SK-N-SH treated with all-trans-retinoic acid at 6 μM for 48 hours (cell line): Measurements from ENCODE around the gene PGAM5.

Source experiments
- ATAC-seq: fragments of 200-7000 bp; cut with Tn5 transposase; 3 replicates; pipeline ENCODE4 v1.9.1; 2020; ENCODE audit warnings: mild to moderate bottlenecking, moderate library complexity
- ARNTL ChIP-seq: fragments of 450-650 bp; formaldehyde crosslinking; IDR thresholded peaks from 2 replicates; pipeline ENCODE4 v1.5.0; 2020; ENCODE audit warnings: low read depth, mild to moderate bottlenecking, moderate library complexity, borderline replicate concordance
- CSDC2 ChIP-seq: fragments of 250-450 bp; sonication (Bioruptor Pico); IDR thresholded peaks from 2 replicates; pipeline ENCODE4 v1.5.0; 2020; ENCODE audit warnings: mild to moderate bottlenecking, moderate library complexity
- ESRRG ChIP-seq: fragments of 250-450 bp; sonication (Bioruptor Pico); IDR thresholded peaks from 2 replicates; pipeline ENCODE4 v1.6.1; 2021; ENCODE audit warnings: mild to moderate bottlenecking
- GLIS3 ChIP-seq: fragments of 250-450 bp; sonication (Bioruptor Pico); IDR thresholded peaks from 2 replicates; pipeline ENCODE4 v1.5.0; 2020; ENCODE audit warnings: mild to moderate bottlenecking, moderate library complexity
- ISL1 ChIP-seq: fragments of 250-450 bp; sonication (Bioruptor Pico); IDR thresholded peaks from 2 replicates; pipeline ENCODE4 v2.1.2; 2022; ENCODE audit warnings: mild to moderate bottlenecking, moderate library complexity
- OSR1 ChIP-seq: fragments of 250-450 bp; sonication (Bioruptor Pico); IDR thresholded peaks from 2 replicates; pipeline ENCODE4 v1.8.0; 2022; ENCODE audit warnings: moderate library complexity, mild to moderate bottlenecking, inconsistent platforms
- PATZ1 ChIP-seq: fragments of 250-450 bp; sonication (Bioruptor Pico); IDR thresholded peaks from 2 replicates; pipeline ENCODE4 v1.8.0; 2020; ENCODE audit warnings: mild to moderate bottlenecking, moderate library complexity, borderline replicate concordance
- SNAI2 ChIP-seq: fragments of 250-450 bp; sonication (Bioruptor Pico); IDR thresholded peaks from 2 replicates; pipeline ENCODE4 v1.5.0; 2020; ENCODE audit warnings: mild to moderate bottlenecking, moderate library complexity
- TCF4 ChIP-seq: fragments of 250-450 bp; sonication (Bioruptor Pico); IDR thresholded peaks from 2 replicates; pipeline ENCODE4 v1.8.0; 2021; ENCODE audit warnings: mild to moderate bottlenecking, moderate library complexity, borderline replicate concordance
- TOX ChIP-seq: fragments of 250-450 bp; sonication (Bioruptor Pico); IDR thresholded peaks from 2 replicates; pipeline ENCODE4 v1.8.0; 2021; ENCODE audit warnings: mild to moderate bottlenecking, moderate library complexity, borderline replicate concordance
- TSHZ2 ChIP-seq: fragments of 250-450 bp; sonication (Bioruptor Pico); IDR thresholded peaks from 2 replicates; pipeline ENCODE4 v1.5.0; 2020; ENCODE audit warnings: mild to moderate bottlenecking, moderate library complexity
- ZC3H10 ChIP-seq: fragments of 250-450 bp; sonication (Bioruptor Pico); IDR thresholded peaks from 2 replicates; pipeline ENCODE4 v1.5.1; 2021; ENCODE audit warnings: mild to moderate bottlenecking, moderate library complexity
- ZFP3 ChIP-seq: fragments of 250-450 bp; sonication (Bioruptor Pico); IDR thresholded peaks from 2 replicates; pipeline ENCODE4 v1.5.0; 2020; ENCODE audit warnings: mild to moderate bottlenecking, moderate library complexity
- ZFP30 ChIP-seq: fragments of 450-650 bp; formaldehyde crosslinking; IDR thresholded peaks from 2 replicates; pipeline ENCODE4 v1.5.0; 2022; ENCODE audit warnings: mild to moderate bottlenecking, moderate library complexity
- ZNF565 ChIP-seq: fragments of 450-650 bp; formaldehyde crosslinking; conservative IDR thresholded peaks from 2 replicates; pipeline ENCODE4 v1.5.0; 2020; ENCODE audit warnings: low read depth, mild to moderate bottlenecking, moderate library complexity
- ZNF70 ChIP-seq: fragments of 450-650 bp; formaldehyde crosslinking; IDR thresholded peaks from 2 replicates; pipeline ENCODE4 v1.5.0; 2020; ENCODE audit warnings: mild to moderate bottlenecking, moderate library complexity
- ZNF8 ChIP-seq: fragments of 450-650 bp; formaldehyde crosslinking; IDR thresholded peaks from 2 replicates; pipeline ENCODE4 v1.5.0; 2020; ENCODE audit warnings: mild to moderate bottlenecking, moderate library complexity
- TF ChIP-seq, protein P1 (sequence below): fragments of 250-450 bp; sonication (Bioruptor Pico); IDR thresholded peaks from 2 replicates; pipeline ENCODE4 v1.5.1; 2020; ENCODE audit warnings: low read depth, mild to moderate bottlenecking, moderate library complexity
- TF ChIP-seq, protein P2 (sequence below): fragments of 250-450 bp; sonication (Bioruptor Pico); IDR thresholded peaks from 2 replicates; pipeline ENCODE4 v1.5.1; 2021; ENCODE audit warnings: mild to moderate bottlenecking, moderate library complexity

The PGAM5 gene

DNA sequence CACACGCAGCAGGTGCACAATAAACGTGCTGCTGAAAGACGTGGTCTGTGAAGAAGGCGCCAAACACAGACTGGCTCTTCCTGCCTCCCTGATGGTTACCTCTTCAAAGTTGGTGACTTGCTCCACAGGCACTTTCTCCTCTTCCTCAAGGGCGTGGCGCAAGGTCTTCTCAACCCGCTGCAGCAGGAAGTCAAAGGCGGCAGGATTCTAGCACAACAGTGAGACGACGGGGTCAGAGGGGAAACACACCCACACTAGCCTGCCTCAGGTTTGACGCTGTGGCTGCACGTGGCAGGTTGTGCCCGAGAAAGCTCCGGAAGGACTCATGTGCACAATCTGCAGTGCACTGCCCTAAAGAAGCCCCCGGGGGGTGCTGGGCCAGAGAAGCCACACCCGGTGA is 38.5 kb upstream of the PGAM5 start:
- no peak for TF ChIP-seq ZNF70 (CRISPR knock-in tag)
- no peak for TF ChIP-seq ZFP3 (CRISPR knock-in tag)
- TF ChIP-seq TCF4: no peak
- no peak for TF ChIP-seq TOX (CRISPR knock-in tag)
- TF ChIP-seq ZFP30 (CRISPR knock-in tag): no peak
- no peak for TF ChIP-seq SNAI2 (CRISPR knock-in tag)
- no peak for TF ChIP-seq TSHZ2 (CRISPR knock-in tag)
- TF ChIP-seq, protein P1, sequence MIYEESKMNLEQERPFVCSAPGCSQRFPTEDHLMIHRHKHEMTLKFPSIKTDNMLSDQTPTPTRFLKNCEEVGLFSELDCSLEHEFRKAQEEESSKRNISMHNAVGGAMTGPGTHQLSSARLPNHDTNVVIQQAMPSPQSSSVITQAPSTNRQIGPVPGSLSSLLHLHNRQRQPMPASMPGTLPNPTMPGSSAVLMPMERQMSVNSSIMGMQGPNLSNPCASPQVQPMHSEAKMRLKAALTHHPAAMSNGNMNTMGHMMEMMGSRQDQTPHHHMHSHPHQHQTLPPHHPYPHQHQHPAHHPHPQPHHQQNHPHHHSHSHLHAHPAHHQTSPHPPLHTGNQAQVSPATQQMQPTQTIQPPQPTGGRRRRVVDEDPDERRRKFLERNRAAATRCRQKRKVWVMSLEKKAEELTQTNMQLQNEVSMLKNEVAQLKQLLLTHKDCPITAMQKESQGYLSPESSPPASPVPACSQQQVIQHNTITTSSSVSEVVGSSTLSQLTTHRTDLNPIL (CRISPR knock-in tag): no peak
- TF ChIP-seq OSR1 (CRISPR knock-in tag): no peak
- no peak for TF ChIP-seq ZNF8 (CRISPR knock-in tag)
- TF ChIP-seq, protein P2, sequence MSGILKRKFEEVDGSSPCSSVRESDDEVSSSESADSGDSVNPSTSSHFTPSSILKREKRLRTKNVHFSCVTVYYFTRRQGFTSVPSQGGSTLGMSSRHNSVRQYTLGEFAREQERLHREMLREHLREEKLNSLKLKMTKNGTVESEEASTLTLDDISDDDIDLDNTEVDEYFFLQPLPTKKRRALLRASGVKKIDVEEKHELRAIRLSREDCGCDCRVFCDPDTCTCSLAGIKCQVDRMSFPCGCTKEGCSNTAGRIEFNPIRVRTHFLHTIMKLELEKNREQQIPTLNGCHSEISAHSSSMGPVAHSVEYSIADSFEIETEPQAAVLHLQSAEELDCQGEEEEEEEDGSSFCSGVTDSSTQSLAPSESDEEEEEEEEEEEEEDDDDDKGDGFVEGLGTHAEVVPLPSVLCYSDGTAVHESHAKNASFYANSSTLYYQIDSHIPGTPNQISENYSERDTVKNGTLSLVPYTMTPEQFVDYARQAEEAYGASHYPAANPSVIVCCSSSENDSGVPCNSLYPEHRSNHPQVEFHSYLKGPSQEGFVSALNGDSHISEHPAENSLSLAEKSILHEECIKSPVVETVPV (CRISPR knock-in tag): no peak
- no peak for ATAC-seq

GRCh38 chr12:132672678-132673077 is 38.0 kb upstream of the PGAM5 start:
- TF ChIP-seq TOX (CRISPR knock-in tag): no peak
- TF ChIP-seq, protein P1 (CRISPR knock-in tag): no peak
- no peak for TF ChIP-seq ARNTL
- no peak for TF ChIP-seq ESRRG (CRISPR knock-in tag)
- no peak for TF ChIP-seq CSDC2 (CRISPR knock-in tag)
- TF ChIP-seq, protein P2 (CRISPR knock-in tag): no peak
- no peak for TF ChIP-seq ZNF70 (CRISPR knock-in tag)
- no peak for TF ChIP-seq ZC3H10 (CRISPR knock-in tag)
- no peak for TF ChIP-seq ZNF565 (CRISPR knock-in tag)
- no peak for TF ChIP-seq ISL1 (CRISPR knock-in tag)
- TF ChIP-seq, all 23 proteins: peak for 0
- no peak for ATAC-seq

GRCh38 chr12:132673288-132674179 is 37.1 kb upstream of the PGAM5 start:
- TF ChIP-seq GLIS3 (CRISPR knock-in tag) (no peak), PATZ1 (CRISPR knock-in tag) (no peak)
- TF ChIP-seq, protein P1 (CRISPR knock-in tag): no peak
- ATAC-seq: no peak
